Kidney (tissue), 14 donors: ENCODE measurements around the gene GRIN2A. TPM values are rescaled to one million over a fixed set of nuclear protein-coding genes. Genes with fewer than 3 reads are reported as not detected.
A peak's percentile ranks its signal among the peaks of the same experiment; 100 is the strongest.

Experiments used
- DNase-seq, 5 donors: peaks; one replicate each; pipeline ENCODE4 v3.0.0-alpha.2; 2013 to 2020
- FAIRE-seq: peaks from 2 replicates; lab custom pipeline; 2012; peaks lifted over from hg19 to GRCh38; lab: Jason Lieb, UNC
- H3K27ac ChIP-seq, 2 donors: one replicate each; pipeline ENCODE4 v1.7.0; 2013; ENCODE audit warnings: low read depth in 2 of 2, low read length in 2 of 2, inconsistent platforms in 1 of 2
- H3K27me3 ChIP-seq: one replicate; pipeline ENCODE4 v1.7.1; 2013; ENCODE audit warnings: low read length, inconsistent platforms; ENCODE audit not compliant: control insufficient read depth, insufficient read depth
- H3K36me3 ChIP-seq, 3 donors: one replicate each; pipeline versions ENCODE4 v1.7.0 to v1.7.1; 2013; ENCODE audit warnings: low read length in 3 of 3, control low read depth in 1 of 3, inconsistent platforms in 1 of 3; ENCODE audit not compliant: insufficient read depth in 3 of 3, control insufficient read depth in 2 of 3
- H3K4me1 ChIP-seq, 3 donors: one replicate each; pipeline versions ENCODE4 v1.7.0 to v1.7.1; 2013; ENCODE audit warnings: low read length in 3 of 3, inconsistent platforms in 1 of 3, low read depth in 1 of 3; ENCODE audit not compliant: control insufficient read depth in 2 of 3, insufficient read depth in 2 of 3
- H3K4me3 ChIP-seq, 3 donors: one replicate each; pipeline versions ENCODE4 v1.7.0 to v1.8.1; 2013; ENCODE audit warnings: low read length in 3 of 3, control low read depth in 1 of 3, inconsistent platforms in 1 of 3
- H3K9ac ChIP-seq, 3 donors: one replicate each; pipeline versions ENCODE4 v1.7.0 to v1.7.1; 2013; ENCODE audit warnings: low read length in 3 of 3, control low read depth in 1 of 3, inconsistent platforms in 1 of 3
- H3K9me3 ChIP-seq, 3 donors: one replicate each; pipeline versions ENCODE4 v1.7.0 to v1.7.1; 2013; ENCODE audit warnings: low read length in 3 of 3, control low read depth in 1 of 3, inconsistent platforms in 1 of 3; ENCODE audit not compliant: control insufficient read depth in 2 of 3, insufficient read depth in 1 of 3
- CTCF ChIP-seq: IDR thresholded peaks from 3 replicates; pipeline ENCODE4 v1.5.1; 2012; ENCODE audit warnings: mild to moderate bottlenecking, moderate library complexity, borderline replicate concordance; ENCODE audit not compliant: insufficient read depth; ENCODE audit errors: extremely low read depth
- intact Hi-C: fragments of 100-400 bp; cut with DNase I; formaldehyde crosslinking; loops from one replicate; pipeline ENCODE4 v1.11.1; 2022
- polyA plus RNA-seq: library from polyadenylated mRNA; stranded (reverse); fragments of 350-450 nt; fragmentation: Illumina TruSeq; extraction: RNeasy Lipid Tissue Mini Kit (QIAGEN cat#74804); gene quantifications from one replicate; pipeline ENCODE4 v1.2.3, GENCODE V29; 2014; ENCODE audit warnings: low read depth, low replicate concordance; ENCODE audit not compliant: insufficient read depth
- total RNA-seq: library from RNA; stranded (reverse); fragmentation: NEBNext Ultra II Directional; extraction: Animal tissue kit (Norgen Biotek cat#: 25700); gene quantifications from one replicate; pipeline ENCODE4 v1.2.1, GENCODE V29; 2021
- donor health status: control.
- donor health status: control.
- donor health status: control.
- donor health status: control.
- donor health status: control.
- donor health status: DM: yes; HTN: yes; CAD: no.
- donor health status: Normal renal cell carcinoma (clear cell type).

GRIN2A gene
- total and polyA plus RNA-seq, 2 donors from 2014 or later: 0.28 to 6.5 TPM

- no peak for FAIRE-seq
- H3K36me3 ChIP-seq: no peaks in the 10 kb centered on the region
- no peak overlapping the region for H3K4me3 ChIP-seq
- DNase-seq: no peak
- no peaks in the 10 kb centered on the region for H3K9me3 ChIP-seq
- H3K9ac ChIP-seq: no peak overlapping the region
- TF ChIP-seq CTCF: no peak
- H3K27ac ChIP-seq: no peak overlapping the region
- no peaks in the 10 kb centered on the region for H3K4me1 ChIP-seq
- no peaks in the 10 kb centered on the region for H3K27me3 ChIP-seq
- intact Hi-C loops: no loop called here
These were observed 473.1 kb downstream of the GRIN2A start for GRCh38 chr16:9708972-9709620.

GRCh38 chr16:9706217-9706836, 475.9 kb downstream of the GRIN2A start:
- no peaks in the 10 kb centered on the region for H3K4me1 ChIP-seq
- no peak overlapping the region for H3K4me3 ChIP-seq
- TF ChIP-seq CTCF: no peak
- H3K27ac ChIP-seq: no peak overlapping the region
- DNase-seq (no peak), FAIRE-seq (no peak)
- no peaks in the 10 kb centered on the region for H3K27me3 ChIP-seq
- no peaks in the 10 kb centered on the region for H3K9me3 ChIP-seq
- intact Hi-C loops: no loop called here
- no peaks in the 10 kb centered on the region for H3K36me3 ChIP-seq
- H3K9ac ChIP-seq: no peak overlapping the region

GRCh38 chr16:9703731-9704130, 478.5 kb downstream of the GRIN2A start:
- no peaks in the 10 kb centered on the region for H3K4me1 ChIP-seq
- no peak overlapping the region for H3K27ac ChIP-seq
- H3K9me3 ChIP-seq: no peaks in the 10 kb centered on the region
- no peak for TF ChIP-seq CTCF
- no peaks in the 10 kb centered on the region for H3K27me3 ChIP-seq
- no peaks in the 10 kb centered on the region for H3K36me3 ChIP-seq
- no peak overlapping the region for H3K4me3 ChIP-seq
- H3K9ac ChIP-seq: no peak overlapping the region
- intact Hi-C loops: no loop called here
- FAIRE-seq (no peak), DNase-seq (peak in 2 of 5 donors; percentile 9 to 12)

Other genes with a start within 250 kb of the GRIN2A start
- 17.1 TPM for gene ATF7IP2, start 203.6 kb upstream of the GRIN2A start, total RNA-seq
- gene ATF7IP2, start 203.6 kb upstream of the GRIN2A start, polyA plus RNA-seq: 20.2 TPM